ENCODE results near the gene PFKFB3. TPM values are rescaled to one million over a fixed set of nuclear protein-coding genes. Genes with fewer than 3 reads are reported as not detected.

The PFKFB3 gene
- total and polyA plus RNA-seq, 2 donors: 12.2 to 39.3 TPM

GRCh38 chr10:6174201-6174874 lies 28.4 kb upstream of the PFKFB3 start:
- H3K4me1 ChIP-seq (ENCODE audit: control insufficient read depth in 2 of 2, insufficient read depth in 2 of 2, low read length in 2 of 2): peaks cover 5 to 38% of the 10 kb centered on the region in 2 donors
- no peak overlapping the region for H3K27ac ChIP-seq (ENCODE audit: low read depth in 1 of 2, low read length in 1 of 2)
- WGBS: 96% methylated on average over 22 of the region's 22 CpGs
- DNase-seq (ENCODE audit: low read depth in 6 of 9, low spot score in 9 of 9): no peak
- no peaks in the 10 kb centered on the region for H3K9me3 ChIP-seq (ENCODE audit: control insufficient read depth in 2 of 2, insufficient read depth in 1 of 2, low read length in 1 of 2)
- H3K4me3 ChIP-seq (ENCODE audit: low read length in 2 of 2): no peak overlapping the region
- no peaks in the 10 kb centered on the region for H3K27me3 ChIP-seq (ENCODE audit: control insufficient read depth in 2 of 2, insufficient read depth in 1 of 2, low read length in 1 of 2)
- peaks cover 0 to 7% of the 10 kb centered on the region in 2 donors for H3K36me3 ChIP-seq (ENCODE audit: control insufficient read depth in 2 of 2, insufficient read depth in 2 of 2, low read length in 1 of 2)

- peaks cover 0 to 32% of the 10 kb centered on the region in 2 donors for H3K4me1 ChIP-seq (ENCODE audit: control insufficient read depth in 2 of 2, insufficient read depth in 2 of 2, low read length in 2 of 2)
- WGBS: 95% methylated on average over 16 of the region's 16 CpGs
- H3K27ac ChIP-seq (ENCODE audit: low read depth in 1 of 2, low read length in 1 of 2): no peak overlapping the region
- no peaks in the 10 kb centered on the region for H3K9me3 ChIP-seq (ENCODE audit: control insufficient read depth in 2 of 2, insufficient read depth in 1 of 2, low read length in 1 of 2)
- peaks cover 0 to 5% of the 10 kb centered on the region in 2 donors for H3K36me3 ChIP-seq (ENCODE audit: control insufficient read depth in 2 of 2, insufficient read depth in 2 of 2, low read length in 1 of 2)
- H3K27me3 ChIP-seq (ENCODE audit: control insufficient read depth in 2 of 2, insufficient read depth in 1 of 2, low read length in 1 of 2): no peaks in the 10 kb centered on the region
- DNase-seq (ENCODE audit: low read depth in 6 of 9, low spot score in 9 of 9): no peak
- no peak overlapping the region for H3K4me3 ChIP-seq (ENCODE audit: low read length in 2 of 2)
Measured at GRCh38 chr10:6175329-6176055, 27.2 kb upstream of the PFKFB3 start.

- 65% methylated on average over 8 of the region's 8 CpGs for WGBS
- Histone ChIP-seq H3K4me3 (ENCODE audit: low read length in 2 of 2) (no peak overlapping the region), H3K27me3 (ENCODE audit: control insufficient read depth in 2 of 2, insufficient read depth in 1 of 2, low read length in 1 of 2) (no peaks in the 10 kb centered on the region), H3K9me3 (ENCODE audit: control insufficient read depth in 2 of 2, insufficient read depth in 1 of 2, low read length in 1 of 2) (no peaks in the 10 kb centered on the region), H3K36me3 (ENCODE audit: control insufficient read depth in 2 of 2, insufficient read depth in 2 of 2, low read length in 1 of 2) (peaks cover 0 to 4% of the 10 kb centered on the region in 2 donors), H3K4me1 (ENCODE audit: control insufficient read depth in 2 of 2, insufficient read depth in 2 of 2, low read length in 2 of 2) (peaks cover 0 to 28% of the 10 kb centered on the region in 2 donors), H3K27ac (ENCODE audit: low read depth in 1 of 2, low read length in 1 of 2) (peak overlapping the region; percentile 40 to 46)
- no peak for DNase-seq (ENCODE audit: low read depth in 6 of 9, low spot score in 9 of 9)
Measured at GRCh38 chr10:6176691-6177231, 26.0 kb upstream of the PFKFB3 start.

GRCh38 chr10:6177880-6178281 lies 24.9 kb upstream of the PFKFB3 start:
- H3K4me3 ChIP-seq (ENCODE audit: low read length in 2 of 2): no peak overlapping the region
- peaks cover 3 to 25% of the 10 kb centered on the region in 2 donors for H3K4me1 ChIP-seq (ENCODE audit: control insufficient read depth in 2 of 2, insufficient read depth in 2 of 2, low read length in 2 of 2)
- DNase-seq (ENCODE audit: low read depth in 6 of 9, low spot score in 9 of 9): no peak
- no peaks in the 10 kb centered on the region for H3K27me3 ChIP-seq (ENCODE audit: control insufficient read depth in 2 of 2, insufficient read depth in 1 of 2, low read length in 1 of 2)
- H3K36me3 ChIP-seq (ENCODE audit: control insufficient read depth in 2 of 2, insufficient read depth in 2 of 2, low read length in 1 of 2): no peaks in the 10 kb centered on the region
- H3K9me3 ChIP-seq (ENCODE audit: control insufficient read depth in 2 of 2, insufficient read depth in 1 of 2, low read length in 1 of 2): no peaks in the 10 kb centered on the region
- 97% methylated on average over 9 of the region's 9 CpGs for WGBS
- no peak overlapping the region for H3K27ac ChIP-seq (ENCODE audit: low read depth in 1 of 2, low read length in 1 of 2)

GRCh38 chr10:6178581-6178980 lies 24.2 kb upstream of the PFKFB3 start:
- no peak for DNase-seq (ENCODE audit: low read depth in 6 of 9, low spot score in 9 of 9)
- Histone ChIP-seq H3K9me3 (ENCODE audit: control insufficient read depth in 2 of 2, insufficient read depth in 1 of 2, low read length in 1 of 2) (no peaks in the 10 kb centered on the region), H3K4me3 (ENCODE audit: low read length in 2 of 2) (no peak overlapping the region), H3K27ac (ENCODE audit: low read depth in 1 of 2, low read length in 1 of 2) (no peak overlapping the region), H3K27me3 (ENCODE audit: control insufficient read depth in 2 of 2, insufficient read depth in 1 of 2, low read length in 1 of 2) (no peaks in the 10 kb centered on the region), H3K36me3 (ENCODE audit: control insufficient read depth in 2 of 2, insufficient read depth in 2 of 2, low read length in 1 of 2) (no peaks in the 10 kb centered on the region), H3K4me1 (ENCODE audit: control insufficient read depth in 2 of 2, insufficient read depth in 2 of 2, low read length in 2 of 2) (peaks cover 7 to 23% of the 10 kb centered on the region in 2 donors)
- 93% methylated on average over 17 of the region's 17 CpGs for WGBS

- no peak for DNase-seq (ENCODE audit: low read depth in 6 of 9, low spot score in 9 of 9)
- H3K4me3 ChIP-seq (ENCODE audit: low read length in 2 of 2): no peak overlapping the region
- H3K4me1 ChIP-seq (ENCODE audit: control insufficient read depth in 2 of 2, insufficient read depth in 2 of 2, low read length in 2 of 2): peaks cover 7 to 21% of the 10 kb centered on the region in 2 donors
- WGBS: 98% methylated on average over 8 of the region's 8 CpGs
- no peaks in the 10 kb centered on the region for H3K36me3 ChIP-seq (ENCODE audit: control insufficient read depth in 2 of 2, insufficient read depth in 2 of 2, low read length in 1 of 2)
- no peak overlapping the region for H3K27ac ChIP-seq (ENCODE audit: low read depth in 1 of 2, low read length in 1 of 2)
- no peaks in the 10 kb centered on the region for H3K9me3 ChIP-seq (ENCODE audit: control insufficient read depth in 2 of 2, insufficient read depth in 1 of 2, low read length in 1 of 2)
- H3K27me3 ChIP-seq (ENCODE audit: control insufficient read depth in 2 of 2, insufficient read depth in 1 of 2, low read length in 1 of 2): no peaks in the 10 kb centered on the region
Measured at GRCh38 chr10:6179078-6179477, 23.7 kb upstream of the PFKFB3 start.

- Histone ChIP-seq H3K9me3 (ENCODE audit: control insufficient read depth in 2 of 2, insufficient read depth in 1 of 2, low read length in 1 of 2) (no peaks in the 10 kb centered on the region), H3K4me3 (ENCODE audit: low read length in 2 of 2) (no peak overlapping the region), H3K27me3 (ENCODE audit: control insufficient read depth in 2 of 2, insufficient read depth in 1 of 2, low read length in 1 of 2) (no peaks in the 10 kb centered on the region), H3K36me3 (ENCODE audit: control insufficient read depth in 2 of 2, insufficient read depth in 2 of 2, low read length in 1 of 2) (no peaks in the 10 kb centered on the region), H3K27ac (ENCODE audit: low read depth in 1 of 2, low read length in 1 of 2) (no peak overlapping the region), H3K4me1 (ENCODE audit: control insufficient read depth in 2 of 2, insufficient read depth in 2 of 2, low read length in 2 of 2) (peaks cover 7 to 21% of the 10 kb centered on the region in 2 donors)
- DNase-seq (ENCODE audit: low read depth in 6 of 9, low spot score in 9 of 9): no peak
- 97% methylated on average over 4 of the region's 4 CpGs for WGBS
Measured at GRCh38 chr10:6180480-6181110, 22.1 kb upstream of the PFKFB3 start.

GRCh38 chr10:6181249-6181648 lies 21.5 kb upstream of the PFKFB3 start:
- Histone ChIP-seq H3K4me1 (ENCODE audit: control insufficient read depth in 2 of 2, insufficient read depth in 2 of 2, low read length in 2 of 2) (peaks cover 7 to 17% of the 10 kb centered on the region in 2 donors), H3K36me3 (ENCODE audit: control insufficient read depth in 2 of 2, insufficient read depth in 2 of 2, low read length in 1 of 2) (no peaks in the 10 kb centered on the region), H3K27ac (ENCODE audit: low read depth in 1 of 2, low read length in 1 of 2) (no peak overlapping the region), H3K9me3 (ENCODE audit: control insufficient read depth in 2 of 2, insufficient read depth in 1 of 2, low read length in 1 of 2) (no peaks in the 10 kb centered on the region), H3K4me3 (ENCODE audit: low read length in 2 of 2) (no peak overlapping the region), H3K27me3 (ENCODE audit: control insufficient read depth in 2 of 2, insufficient read depth in 1 of 2, low read length in 1 of 2) (no peaks in the 10 kb centered on the region)
- 98% methylated on average over 6 of the region's 6 CpGs for WGBS
- DNase-seq (ENCODE audit: low read depth in 6 of 9, low spot score in 9 of 9): no peak

Data from thymus (tissue), 11 donors.